HCT116 (cell line): ENCODE results near the gene FLG. TPM values are rescaled to one million over a fixed set of nuclear protein-coding genes. Genes with fewer than 3 reads are reported as not detected.
A peak's percentile ranks its signal among the peaks of the same experiment; 100 is the strongest.

Experiments used
- ATAC-seq: fragments of 200-7000 bp; cut with Tn5 transposase; 2 replicates; pipeline ENCODE4 v1.9.1; 2020; ENCODE audit warnings: mild to moderate bottlenecking, moderate library complexity
- BruUV-seq: library from RNA; stranded (reverse); fragments of 400-500 nt; replicated peaks from 2 replicates; lab custom pipeline; 2021; lab: Mats Ljungman, UMichigan
- CTCF ChIA-PET: fragments of 300-600 bp; sonication (Branson Sonifier 250); formaldehyde crosslinking; loops from one replicate; lab custom pipeline; 2021; ENCODE audit warnings: antibody characterized with exemption; lab: Charles Lee
- POLR2A ChIA-PET: fragments of 300-600, 350-600 bp; sonication (Branson Sonifier 250); formaldehyde crosslinking; loops from one replicate; lab custom pipeline; 2021; ENCODE audit warnings: antibody characterized with exemption; lab: Charles Lee
- RAD21 ChIA-PET, 2 experiments: fragments of 300-600 bp; sonication (Branson Sonifier 250); formaldehyde crosslinking; loops; one replicate each; lab custom pipeline; 2023; ENCODE audit warnings: low total read pairs in 2 of 2; ENCODE audit not compliant: uncharacterized antibody in 2 of 2, unreplicated experiment in 2 of 2, low non-redundant PET in 1 of 2; lab: Charles Lee
- DNase-seq: peaks from one replicate; pipeline ENCODE4 v3.0.0-alpha.2; 2010; ENCODE audit warnings: low read depth, low spot score
- H2AFZ ChIP-seq: fragments of 200-600 bp; shearing (Covaris generic), sonication (generic); 2 replicates; pipeline ENCODE4 v1.6.1; 2017; ENCODE audit warnings: low read depth, mixed run types, mixed read lengths, antibody characterized with exemption, low read length; ENCODE audit not compliant: poor library complexity, severe bottlenecking
- H3K27ac ChIP-seq: 2 replicates; pipeline ENCODE4 v1.5.1; 2012; ENCODE audit warnings: low read depth, low read length
- H3K27me3 ChIP-seq: fragments of 200-600 bp; sonication (generic); 2 replicates; pipeline ENCODE4 v1.6.1; 2016; ENCODE audit warnings: mixed run types, low read length, mixed read lengths; ENCODE audit not compliant: insufficient read depth
- H3K36me3 ChIP-seq, 2 experiments: fragments of 200-500 bp in 1 of 2; fragments of 200-600 bp in 1 of 2; sonication (Bioruptor generic) in 1 of 2; sonication (generic) in 1 of 2; 2 replicates each; pipeline versions ENCODE4 v1.5.1 to v1.6.1; 2014 to 2016; ENCODE audit warnings: low read length in 2 of 2, inconsistent platforms in 1 of 2, mixed read lengths in 1 of 2, mixed run types in 1 of 2; ENCODE audit not compliant: insufficient read depth in 2 of 2, control insufficient read depth in 1 of 2
- H3K4me1 ChIP-seq, 2 experiments: fragments of 200-600 bp in 1 of 2; sonication (generic) in 1 of 2; 2 replicates each; pipeline versions ENCODE4 v1.5.1 to v1.6.1; 2012 to 2017; ENCODE audit warnings: low read length in 2 of 2, inconsistent platforms in 1 of 2, mild to moderate bottlenecking in 1 of 2, mixed read lengths in 1 of 2, mixed run types in 1 of 2, moderate library complexity in 1 of 2; ENCODE audit not compliant: insufficient read depth in 2 of 2, control insufficient read depth in 1 of 2
- H3K4me2 ChIP-seq: fragments of 200-600 bp; sonication (generic); 2 replicates; pipeline ENCODE4 v1.6.1; 2017; ENCODE audit warnings: mixed run types, low read length, mixed read lengths
- H3K4me3 ChIP-seq, 2 experiments: fragments of 200-600 bp in 1 of 2; sonication (generic) in 1 of 2; replicated peaks in 1 of 2; 2 replicates each; pipeline ENCODE4 v1.5.1; 2011 to 2016; ENCODE audit warnings: low read length in 2 of 2, control low read depth in 1 of 2, low read depth in 1 of 2, mild to moderate bottlenecking in 1 of 2, mixed read lengths in 1 of 2, mixed run types in 1 of 2
- H3K79me2 ChIP-seq: fragments of 200-600 bp; sonication (generic); 2 replicates; pipeline ENCODE4 v1.6.1; 2017; ENCODE audit warnings: mild to moderate bottlenecking, mixed run types, low read length, moderate library complexity, mixed read lengths; ENCODE audit not compliant: insufficient read depth
- H3K9ac ChIP-seq: fragments of 200-600 bp; sonication (generic); 2 replicates; pipeline ENCODE4 v1.6.1; 2016; ENCODE audit warnings: low read length, mixed read lengths
- H3K9me2 ChIP-seq: fragments of 200-600 bp; sonication (generic), shearing (Covaris generic); 2 replicates; pipeline ENCODE4 v1.6.1; 2017; ENCODE audit warnings: mixed run types, mild to moderate bottlenecking, moderate library complexity; ENCODE audit not compliant: insufficient read depth
- H3K9me3 ChIP-seq, 2 experiments: fragments of 200-500 bp in 1 of 2; fragments of 200-600 bp in 1 of 2; sonication (Bioruptor generic) in 1 of 2; sonication (generic) in 1 of 2; 2 replicates each; pipeline ENCODE4 v1.6.1; 2014 to 2017; ENCODE audit warnings: low read length in 2 of 2, mixed read lengths in 2 of 2, inconsistent platforms in 1 of 2, low read depth in 1 of 2, mild to moderate bottlenecking in 1 of 2, mixed run types in 1 of 2, moderate library complexity in 1 of 2; ENCODE audit not compliant: control insufficient read depth in 1 of 2, insufficient read depth in 1 of 2
- H4K20me1 ChIP-seq: fragments of 200-600 bp; sonication (generic), shearing (Covaris generic); 2 replicates; pipeline ENCODE4 v1.6.1; 2017; ENCODE audit warnings: mixed run types, mild to moderate bottlenecking, moderate library complexity; ENCODE audit not compliant: insufficient read depth
- CBX3 ChIP-seq: IDR thresholded peaks from 2 replicates; pipeline ENCODE4 v1.6.1; 2012; ENCODE audit warnings: low read depth
- CEBPB ChIP-seq: IDR thresholded peaks from 2 replicates; pipeline ENCODE4 v1.6.1; 2012; ENCODE audit warnings: low read depth
- JUND ChIP-seq: IDR thresholded peaks from 2 replicates; pipeline ENCODE4 v1.6.1; 2012
- RAD21 ChIP-seq: IDR thresholded peaks from 2 replicates; pipeline ENCODE4 v1.6.1; 2012; ENCODE audit warnings: low read depth, mild to moderate bottlenecking
- SIN3A ChIP-seq: IDR thresholded peaks from 2 replicates; pipeline ENCODE4 v1.6.1; 2012; ENCODE audit warnings: low read depth
- SRF ChIP-seq: IDR thresholded peaks from 2 replicates; pipeline ENCODE4 v1.6.1; 2012; ENCODE audit warnings: low read depth
- ZFX ChIP-seq: fragments of 450-650 bp; IDR thresholded peaks from 2 replicates; pipeline ENCODE4 v1.6.1; 2017
- ZNF274 ChIP-seq: fragments of 200-500 bp; sonication (Bioruptor generic); IDR thresholded peaks from 2 replicates; pipeline ENCODE4 v1.6.1; 2014; ENCODE audit warnings: mild to moderate bottlenecking, low read depth, low read length, inconsistent platforms
- intact Hi-C: fragments of 100-400 bp; cut with micrococcal nuclease; formaldehyde crosslinking; loops from 2 replicates; pipeline ENCODE4 v1.10.0; 2022
- total RNA-seq: library from RNA; stranded (reverse); gene quantifications from one replicate; pipeline ENCODE4 v1.2.1, GENCODE V29; 2021; ENCODE audit not compliant: unreplicated experiment
- TF ChIP-seq, protein P1 (sequence below): IDR thresholded peaks from 2 replicates; pipeline ENCODE4 v1.6.1; 2012; ENCODE audit warnings: low read depth
- TF ChIP-seq, protein P2 (sequence below): IDR thresholded peaks from 2 replicates; pipeline ENCODE4 v1.6.1; 2012
- TF ChIP-seq, protein P3 (sequence below), 3 experiments: fragments of 200-600 bp in 1 of 3; sonication (generic) in 1 of 3; IDR thresholded peaks in 2 of 3; conservative IDR thresholded peaks in 1 of 3; 2 replicates each; pipeline ENCODE4 v1.5.1; 2012 to 2017; ENCODE audit warnings: low read depth in 2 of 3, low read length in 2 of 3, antibody characterized with exemption in 1 of 3, borderline replicate concordance in 1 of 3, control low read depth in 1 of 3, mild to moderate bottlenecking in 1 of 3, mixed read lengths in 1 of 3, mixed run types in 1 of 3, moderate library complexity in 1 of 3; ENCODE audit not compliant: insufficient read depth in 1 of 3

Gene FLG
- total RNA-seq, 1 experiment from 2014 or later, result 0.02 TPM

DNA sequence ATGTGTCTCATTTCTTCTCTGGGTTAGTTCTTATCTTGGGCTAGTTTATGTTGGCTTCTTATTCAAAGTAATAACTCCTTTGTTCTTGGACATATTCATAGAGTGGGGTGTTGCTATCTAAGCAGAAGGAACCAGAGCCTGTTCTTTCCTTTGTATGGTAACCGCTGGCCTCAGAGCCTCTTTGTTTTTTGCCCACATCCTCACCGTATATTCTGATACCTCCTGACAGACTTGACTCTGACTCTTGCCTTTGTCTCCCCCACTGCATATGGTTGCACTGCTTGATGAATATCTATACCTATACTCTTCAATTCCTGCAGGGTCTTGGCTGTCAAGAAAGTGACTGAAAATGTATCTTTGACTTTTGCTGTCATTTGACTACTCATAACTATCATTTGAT, 24.6 kb upstream of the FLG start:
- no peak overlapping the region for H3K27ac ChIP-seq
- H3K79me2 ChIP-seq, result no peaks in the 10 kb centered on the region
- H3K9ac ChIP-seq, result no peak overlapping the region
- H3K4me1 ChIP-seq, result no peaks in the 10 kb centered on the region
- peaks cover 18% of the 10 kb centered on the region for H3K27me3 ChIP-seq
- H2AFZ ChIP-seq, result no peak overlapping the region
- H3K36me3 ChIP-seq, result no peaks in the 10 kb centered on the region
- POLR2A ChIA-PET, result no interaction called here
- no peak overlapping the region for H3K4me2 ChIP-seq
- DNase-seq, result no peak
- no peaks in the 10 kb centered on the region for H4K20me1 ChIP-seq
- CTCF ChIA-PET, result no interaction called here
- intact Hi-C loops, result loop anchor here (5.0 kb wide), 1 partner anchor 103 kb away; no protein-coding TSS in a partner anchor
- TF ChIP-seq SRF (no peak), CEBPB (no peak)
- TF ChIP-seq, protein P1, sequence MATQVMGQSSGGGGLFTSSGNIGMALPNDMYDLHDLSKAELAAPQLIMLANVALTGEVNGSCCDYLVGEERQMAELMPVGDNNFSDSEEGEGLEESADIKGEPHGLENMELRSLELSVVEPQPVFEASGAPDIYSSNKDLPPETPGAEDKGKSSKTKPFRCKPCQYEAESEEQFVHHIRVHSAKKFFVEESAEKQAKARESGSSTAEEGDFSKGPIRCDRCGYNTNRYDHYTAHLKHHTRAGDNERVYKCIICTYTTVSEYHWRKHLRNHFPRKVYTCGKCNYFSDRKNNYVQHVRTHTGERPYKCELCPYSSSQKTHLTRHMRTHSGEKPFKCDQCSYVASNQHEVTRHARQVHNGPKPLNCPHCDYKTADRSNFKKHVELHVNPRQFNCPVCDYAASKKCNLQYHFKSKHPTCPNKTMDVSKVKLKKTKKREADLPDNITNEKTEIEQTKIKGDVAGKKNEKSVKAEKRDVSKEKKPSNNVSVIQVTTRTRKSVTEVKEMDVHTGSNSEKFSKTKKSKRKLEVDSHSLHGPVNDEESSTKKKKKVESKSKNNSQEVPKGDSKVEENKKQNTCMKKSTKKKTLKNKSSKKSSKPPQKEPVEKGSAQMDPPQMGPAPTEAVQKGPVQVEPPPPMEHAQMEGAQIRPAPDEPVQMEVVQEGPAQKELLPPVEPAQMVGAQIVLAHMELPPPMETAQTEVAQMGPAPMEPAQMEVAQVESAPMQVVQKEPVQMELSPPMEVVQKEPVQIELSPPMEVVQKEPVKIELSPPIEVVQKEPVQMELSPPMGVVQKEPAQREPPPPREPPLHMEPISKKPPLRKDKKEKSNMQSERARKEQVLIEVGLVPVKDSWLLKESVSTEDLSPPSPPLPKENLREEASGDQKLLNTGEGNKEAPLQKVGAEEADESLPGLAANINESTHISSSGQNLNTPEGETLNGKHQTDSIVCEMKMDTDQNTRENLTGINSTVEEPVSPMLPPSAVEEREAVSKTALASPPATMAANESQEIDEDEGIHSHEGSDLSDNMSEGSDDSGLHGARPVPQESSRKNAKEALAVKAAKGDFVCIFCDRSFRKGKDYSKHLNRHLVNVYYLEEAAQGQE, result no peak
- H3K9me3 ChIP-seq, result no peaks in the 10 kb centered on the region
- no peak for ATAC-seq
- H3K9me2 ChIP-seq, result no peaks in the 10 kb centered on the region
- BruUV-seq, result no TSS peak
- RAD21 ChIA-PET, result no interaction called here
- H3K4me3 ChIP-seq, result no peak overlapping the region

DNA sequence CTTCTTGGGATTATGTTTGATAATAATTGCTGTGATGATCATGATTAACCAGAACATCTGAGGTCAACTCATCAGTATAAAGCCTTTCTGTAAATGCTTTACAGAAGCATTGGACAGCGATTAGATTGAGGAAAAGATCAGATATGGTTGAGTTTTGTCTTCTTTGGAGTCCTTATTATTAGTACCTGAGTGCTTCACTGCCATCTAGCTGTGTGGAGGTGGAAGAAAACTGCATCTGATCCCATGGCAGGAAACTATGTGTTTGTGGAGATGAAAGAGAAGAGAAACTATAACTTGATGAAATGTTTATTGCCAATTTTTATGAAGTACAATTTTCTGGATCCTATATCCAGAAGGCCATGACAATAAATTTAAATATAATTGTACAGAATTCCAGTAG, 23.4 kb upstream of the FLG start:
- H4K20me1 ChIP-seq, result no peaks in the 10 kb centered on the region
- POLR2A ChIA-PET, result interaction anchor here (1.3 kb wide), 1 partner anchor 110 kb away, joined by 4 read pairs; no protein-coding TSS in a partner anchor
- DNase-seq, result peak; percentile 13

More for the DNA sequence above, 23.4 kb upstream of the FLG start:
- H2AFZ ChIP-seq, result peak overlapping the region; percentile 97
- RAD21 ChIA-PET, result no interaction called here
- H3K79me2 ChIP-seq, result no peaks in the 10 kb centered on the region
- no peak overlapping the region for H3K9ac ChIP-seq
- no peaks in the 10 kb centered on the region for H3K9me2 ChIP-seq
- H3K4me3 ChIP-seq, result no peak overlapping the region
- H3K27ac ChIP-seq, result no peak overlapping the region
- H3K36me3 ChIP-seq, result no peaks in the 10 kb centered on the region
- ATAC-seq, result peak; percentile 59; the same call in 1 of the 2 replicates
- CTCF ChIA-PET, result interaction anchor here (1.0 to 2.6 kb wide), 11 partner anchors 9 to 110 kb away, joined by 3 to 39 read pairs (median 5); no protein-coding TSS in a partner anchor
- no TSS peak for BruUV-seq
- no peak overlapping the region for H3K4me2 ChIP-seq
- TF ChIP-seq CEBPB (no peak), ZFX (no peak), JUND (no peak), SIN3A (no peak), RAD21 (peak; percentile 17; the same call in 1 of the 2 replicates), ZNF274 (no peak), CBX3 (peak; percentile 43; the same call in 1 of the 2 replicates)
- TF ChIP-seq, protein P2, sequence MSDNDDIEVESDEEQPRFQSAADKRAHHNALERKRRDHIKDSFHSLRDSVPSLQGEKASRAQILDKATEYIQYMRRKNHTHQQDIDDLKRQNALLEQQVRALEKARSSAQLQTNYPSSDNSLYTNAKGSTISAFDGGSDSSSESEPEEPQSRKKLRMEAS, result no peak
- TF ChIP-seq, protein P3, sequence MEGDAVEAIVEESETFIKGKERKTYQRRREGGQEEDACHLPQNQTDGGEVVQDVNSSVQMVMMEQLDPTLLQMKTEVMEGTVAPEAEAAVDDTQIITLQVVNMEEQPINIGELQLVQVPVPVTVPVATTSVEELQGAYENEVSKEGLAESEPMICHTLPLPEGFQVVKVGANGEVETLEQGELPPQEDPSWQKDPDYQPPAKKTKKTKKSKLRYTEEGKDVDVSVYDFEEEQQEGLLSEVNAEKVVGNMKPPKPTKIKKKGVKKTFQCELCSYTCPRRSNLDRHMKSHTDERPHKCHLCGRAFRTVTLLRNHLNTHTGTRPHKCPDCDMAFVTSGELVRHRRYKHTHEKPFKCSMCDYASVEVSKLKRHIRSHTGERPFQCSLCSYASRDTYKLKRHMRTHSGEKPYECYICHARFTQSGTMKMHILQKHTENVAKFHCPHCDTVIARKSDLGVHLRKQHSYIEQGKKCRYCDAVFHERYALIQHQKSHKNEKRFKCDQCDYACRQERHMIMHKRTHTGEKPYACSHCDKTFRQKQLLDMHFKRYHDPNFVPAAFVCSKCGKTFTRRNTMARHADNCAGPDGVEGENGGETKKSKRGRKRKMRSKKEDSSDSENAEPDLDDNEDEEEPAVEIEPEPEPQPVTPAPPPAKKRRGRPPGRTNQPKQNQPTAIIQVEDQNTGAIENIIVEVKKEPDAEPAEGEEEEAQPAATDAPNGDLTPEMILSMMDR (IDR thresholded peaks at IDR 0.05 in 2 of 3, conservative IDR thresholded peaks at IDR 0.05 in 1 of 3; ENCODE audit: borderline replicate concordance in 1 of 3, insufficient read depth in 1 of 3, low read depth in 2 of 3, low read length in 2 of 3), result peak; percentile 13 to 49 (median 41); a peak in 5 of 6 replicates
- peaks cover 23% of the 10 kb centered on the region for H3K27me3 ChIP-seq
- intact Hi-C loops, result loop anchor here (5.0 kb wide), 1 partner anchor 104 kb away; no protein-coding TSS in a partner anchor
- no peaks in the 10 kb centered on the region for H3K9me3 ChIP-seq
- H3K4me1 ChIP-seq, result no peaks in the 10 kb centered on the region
